NK-92 (cell line): Measurements from ENCODE around the gene LRRC8B.
"Not testable (repeated sequence)": the region's sequence is repeated elsewhere in the genome, so short reads cannot be mapped to it uniquely, and the experiment has no call there.

Experiments
- DNase-seq: peaks from one replicate; lab custom pipeline; 2025; ENCODE audit not compliant: unreplicated experiment; lab: John Stamatoyannopoulos, UW

The LRRC8B gene

GRCh38 chr1:89523572-89524368 lies 859 bp upstream of the LRRC8B start:
- no peak for DNase-seq

- DNase-seq = no peak
Measured at GRCh38 chr1:89525169-89525855, 683 bp downstream of the LRRC8B start.

GRCh38 chr1:89527256-89527655 lies 2.6 kb downstream of the LRRC8B start:
- DNase-seq = no peak

GRCh38 chr1:89527750-89528381 lies 3.2 kb downstream of the LRRC8B start:
- DNase-seq = no peak

GRCh38 chr1:89528382-89528780 lies 3.8 kb downstream of the LRRC8B start:
- DNase-seq = no peak

- no peak for DNase-seq
Measured at GRCh38 chr1:89529196-89529595, 4.6 kb downstream of the LRRC8B start.

- no peak for DNase-seq
Measured at GRCh38 chr1:89530444-89531089, 5.9 kb downstream of the LRRC8B start.

GRCh38 chr1:89531480-89532139 lies 7.0 kb downstream of the LRRC8B start:
- DNase-seq = no peak

- DNase-seq = no peak
Measured at GRCh38 chr1:89532228-89532627, 7.6 kb downstream of the LRRC8B start.

GRCh38 chr1:89532866-89533265 lies 8.2 kb downstream of the LRRC8B start:
- DNase-seq = no peak

GRCh38 chr1:89535537-89535936 lies 10.9 kb downstream of the LRRC8B start:
- no peak for DNase-seq

- DNase-seq = no peak
Measured at GRCh38 chr1:89536555-89537341, 12.1 kb downstream of the LRRC8B start.

GRCh38 chr1:89538361-89538760 lies 13.7 kb downstream of the LRRC8B start:
- DNase-seq = no peak

- DNase-seq = no peak
Measured at GRCh38 chr1:89539128-89539527, 14.5 kb downstream of the LRRC8B start.

- DNase-seq = no peak
Measured at GRCh38 chr1:89540406-89540970, 15.9 kb downstream of the LRRC8B start.

- no peak for DNase-seq
Measured at GRCh38 chr1:89542345-89542744, 17.7 kb downstream of the LRRC8B start.

GRCh38 chr1:89543632-89544031 lies 19.0 kb downstream of the LRRC8B start:
- DNase-seq = not testable (repeated sequence)

- no peak for DNase-seq
Measured at GRCh38 chr1:89545264-89546038, 20.8 kb downstream of the LRRC8B start.
